22Rv1 (cell line): Measurements from ENCODE around the gene EDRF1.

Source experiments
- CTCF ChIP-seq: fragments of 450-650 bp; IDR thresholded peaks from 2 replicates; pipeline ENCODE4 v1.5.1; 2017; ENCODE audit warnings: mild to moderate bottlenecking
- ZFX ChIP-seq: fragments of 450-650 bp; IDR thresholded peaks from 2 replicates; pipeline ENCODE4 v1.6.1; 2017; ENCODE audit warnings: antibody characterized with exemption, borderline replicate concordance

GRCh38 chr10:125772864-125773180 lies 53.3 kb downstream of the EDRF1 start:
- TF ChIP-seq CTCF = no peak
- TF ChIP-seq ZFX = no peak
